ENCODE data around the gene OR10G7.

The OR10G7 gene

DNA sequence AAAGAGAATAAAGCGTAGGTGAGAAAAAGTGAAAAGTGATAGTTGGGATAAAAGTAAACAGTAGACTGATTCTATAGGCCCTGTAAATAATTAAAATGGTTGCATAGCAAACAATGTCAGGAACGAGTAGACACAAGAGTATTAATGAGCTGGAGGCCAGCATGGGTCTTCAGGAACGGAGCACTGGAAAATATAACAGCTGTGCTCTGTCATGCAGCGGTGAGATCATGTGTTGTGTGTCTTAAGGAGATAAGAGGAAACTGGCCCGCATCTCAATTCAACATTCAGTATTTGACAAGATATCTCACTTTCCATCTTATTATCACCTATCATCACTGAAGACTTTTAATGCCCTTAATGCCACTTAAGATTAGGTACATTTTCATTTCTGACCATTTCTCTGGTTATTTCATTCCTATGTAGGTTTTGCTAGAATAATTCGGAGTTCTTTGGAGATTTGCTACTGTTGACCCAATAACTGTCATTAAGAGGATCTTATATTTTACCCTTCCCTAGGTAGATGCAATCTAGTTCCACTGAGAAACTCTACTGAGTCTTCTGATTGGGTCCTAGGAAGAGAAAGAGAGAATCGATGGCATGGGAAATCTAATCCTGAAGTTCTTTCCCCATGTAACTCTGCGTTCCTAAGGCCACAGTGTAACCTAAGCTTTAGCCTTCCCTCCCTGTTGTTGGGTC, 38.7 kb upstream of the OR10G7 start:
- DNase-seq (ENCODE audit: low read depth) = no peak
- H3K4me3 ChIP-seq (ENCODE audit: low read depth, low read length) = no peak overlapping the region
- TF ChIP-seq, protein P1, sequence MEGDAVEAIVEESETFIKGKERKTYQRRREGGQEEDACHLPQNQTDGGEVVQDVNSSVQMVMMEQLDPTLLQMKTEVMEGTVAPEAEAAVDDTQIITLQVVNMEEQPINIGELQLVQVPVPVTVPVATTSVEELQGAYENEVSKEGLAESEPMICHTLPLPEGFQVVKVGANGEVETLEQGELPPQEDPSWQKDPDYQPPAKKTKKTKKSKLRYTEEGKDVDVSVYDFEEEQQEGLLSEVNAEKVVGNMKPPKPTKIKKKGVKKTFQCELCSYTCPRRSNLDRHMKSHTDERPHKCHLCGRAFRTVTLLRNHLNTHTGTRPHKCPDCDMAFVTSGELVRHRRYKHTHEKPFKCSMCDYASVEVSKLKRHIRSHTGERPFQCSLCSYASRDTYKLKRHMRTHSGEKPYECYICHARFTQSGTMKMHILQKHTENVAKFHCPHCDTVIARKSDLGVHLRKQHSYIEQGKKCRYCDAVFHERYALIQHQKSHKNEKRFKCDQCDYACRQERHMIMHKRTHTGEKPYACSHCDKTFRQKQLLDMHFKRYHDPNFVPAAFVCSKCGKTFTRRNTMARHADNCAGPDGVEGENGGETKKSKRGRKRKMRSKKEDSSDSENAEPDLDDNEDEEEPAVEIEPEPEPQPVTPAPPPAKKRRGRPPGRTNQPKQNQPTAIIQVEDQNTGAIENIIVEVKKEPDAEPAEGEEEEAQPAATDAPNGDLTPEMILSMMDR (IDR thresholded peaks at IDR 0.05; ENCODE audit: insufficient read depth, low read depth, low read length, missing control alignments) = no peak

DNA sequence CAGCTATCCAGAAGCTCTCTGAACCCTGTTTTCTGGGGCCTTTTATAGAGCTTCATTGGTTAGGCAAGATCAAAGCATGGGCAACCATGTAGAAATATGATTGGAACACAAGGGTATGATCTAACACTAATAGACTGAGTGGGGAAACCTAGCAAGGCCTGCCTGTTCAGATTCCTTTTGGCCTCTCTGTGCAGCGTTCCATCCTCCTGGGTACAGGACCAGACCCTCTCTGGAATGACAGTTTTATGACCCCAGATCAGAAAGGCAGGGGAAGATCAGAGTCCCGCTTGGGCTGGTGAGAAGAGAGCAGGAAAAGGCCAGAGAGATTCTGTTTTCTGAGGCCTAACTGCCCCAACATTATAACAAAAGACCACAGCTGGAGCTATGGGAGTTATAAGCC, 37.5 kb upstream of the OR10G7 start:
- DNase-seq (ENCODE audit: low read depth) = no peak
- TF ChIP-seq, protein P1 (IDR thresholded peaks at IDR 0.05; ENCODE audit: insufficient read depth, low read depth, low read length, missing control alignments) = no peak
- no peak overlapping the region for H3K4me3 ChIP-seq (ENCODE audit: low read depth, low read length)

DNA sequence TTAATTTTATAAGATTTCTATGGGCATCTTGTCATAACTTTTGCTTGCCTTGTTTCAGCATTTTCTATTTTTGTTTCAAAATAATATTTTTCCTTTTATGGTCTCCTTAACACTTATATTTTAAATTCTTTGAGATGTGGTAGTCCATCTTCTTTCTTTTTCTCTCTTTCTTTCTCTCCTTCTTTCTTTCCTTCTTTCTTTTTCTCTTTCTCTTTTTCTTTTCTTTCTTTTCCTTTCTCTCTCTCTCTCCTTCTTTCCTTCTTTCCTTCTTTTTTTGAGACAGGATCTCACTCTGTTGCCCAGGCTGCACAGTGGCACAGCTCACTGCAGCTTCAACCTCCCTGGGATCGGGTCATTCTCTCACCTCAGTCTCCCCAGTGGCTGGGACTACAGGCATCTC, 36.1 kb upstream of the OR10G7 start:
- TF ChIP-seq, protein P1 (IDR thresholded peaks at IDR 0.05; ENCODE audit: insufficient read depth, low read depth, low read length, missing control alignments) = no peak
- DNase-seq (ENCODE audit: low read depth) = no peak
- H3K4me3 ChIP-seq (ENCODE audit: low read depth, low read length) = no peak overlapping the region

DNA sequence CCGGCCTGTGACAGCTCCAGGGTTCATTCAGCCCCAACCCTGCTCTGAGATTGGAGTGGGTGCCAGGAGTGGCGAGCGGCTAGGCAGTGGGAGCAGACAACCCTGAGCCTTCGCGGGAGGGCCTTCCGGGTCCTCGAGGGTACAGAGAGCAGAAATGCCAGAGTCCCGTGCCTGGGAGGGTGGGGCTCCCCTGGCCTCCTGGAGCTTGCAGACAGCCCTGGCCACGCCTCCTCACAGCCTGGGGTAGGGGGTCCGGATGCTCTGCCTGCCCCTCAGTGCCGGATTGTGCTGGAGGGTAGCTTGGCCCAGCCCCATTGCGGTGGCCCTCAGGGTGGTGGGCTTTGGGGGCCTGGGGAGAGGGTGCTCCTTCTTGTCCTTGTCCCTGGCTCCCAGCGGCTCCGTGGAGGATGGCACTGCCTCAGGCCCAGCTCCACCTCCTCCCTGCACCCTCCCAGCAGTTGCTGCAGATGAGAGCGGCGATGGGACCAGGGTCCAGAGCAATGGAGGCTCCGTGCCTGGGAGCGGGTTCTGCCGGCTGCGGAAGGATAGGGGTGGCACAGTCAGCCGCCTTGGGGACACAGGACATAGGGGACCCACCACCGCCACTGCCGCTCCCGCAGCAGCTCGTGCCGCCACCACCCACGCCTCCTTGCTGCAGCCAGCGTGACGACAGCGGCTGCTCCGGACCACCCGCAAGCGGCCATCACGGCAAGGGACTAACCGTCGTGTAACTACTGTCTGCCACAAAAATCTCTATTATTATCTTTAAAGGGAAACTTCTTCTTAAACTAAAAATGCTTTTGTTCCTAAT, 34.9 kb upstream of the OR10G7 start:
- peak overlapping the region; percentile 41 for H3K4me3 ChIP-seq (ENCODE audit: low read depth, low read length)
- TF ChIP-seq, protein P1 (IDR thresholded peaks at IDR 0.05; ENCODE audit: insufficient read depth, low read depth, low read length, missing control alignments) = no peak
- peak; percentile 52 for DNase-seq (ENCODE audit: low read depth)

DNA sequence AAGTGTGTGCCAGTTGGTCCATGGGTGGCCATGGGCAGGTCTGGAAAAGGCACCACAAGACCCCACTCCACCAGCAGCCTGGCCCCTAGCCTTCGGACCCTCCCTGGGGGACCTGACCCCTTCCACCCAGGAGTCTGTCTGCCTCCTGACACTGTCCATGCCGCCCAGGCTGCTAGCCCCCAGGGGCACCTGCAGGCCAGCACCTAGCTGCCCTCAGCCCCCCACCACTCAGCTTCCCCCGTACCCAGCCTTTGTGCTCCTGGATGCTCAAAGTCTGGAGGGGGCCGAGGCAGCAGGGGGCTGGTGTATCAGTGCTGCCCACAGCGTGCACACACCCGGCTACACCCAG, 34.3 kb upstream of the OR10G7 start:
- no peak overlapping the region for H3K4me3 ChIP-seq (ENCODE audit: low read depth, low read length)
- TF ChIP-seq, protein P1 (IDR thresholded peaks at IDR 0.05; ENCODE audit: insufficient read depth, low read depth, low read length, missing control alignments) = no peak
- no peak for DNase-seq (ENCODE audit: low read depth)

DNA sequence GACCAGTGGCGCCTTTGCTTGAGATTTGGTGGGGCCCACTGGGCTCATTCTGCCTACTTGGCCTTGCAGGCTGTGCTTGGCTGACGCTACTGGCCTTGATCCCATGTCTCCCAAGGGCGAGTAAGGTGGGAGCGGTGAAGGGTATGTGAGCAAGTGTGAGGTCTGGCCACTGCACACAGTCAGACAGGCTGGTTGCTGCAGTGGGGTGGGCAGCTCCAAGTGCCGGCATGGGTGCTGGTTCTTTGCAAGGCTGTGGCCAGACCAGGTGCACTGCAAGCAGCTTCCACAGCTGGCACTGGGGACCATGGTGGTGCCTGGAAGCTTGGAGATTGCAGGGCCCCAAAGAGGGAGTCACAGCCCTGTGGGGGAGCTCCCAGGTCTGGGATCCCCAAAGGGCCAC, 33.4 kb upstream of the OR10G7 start:
- TF ChIP-seq, protein P1 (IDR thresholded peaks at IDR 0.05; ENCODE audit: insufficient read depth, low read depth, low read length, missing control alignments) = no peak
- no peak overlapping the region for H3K4me3 ChIP-seq (ENCODE audit: low read depth, low read length)
- no peak for DNase-seq (ENCODE audit: low read depth)
